Measurements from ENCODE around the gene PRL. TPM values are rescaled to one million over a fixed set of nuclear protein-coding genes. Genes with fewer than 3 reads are reported as not detected.

The PRL gene
- total RNA-seq, 1 experiment from 2014 or later, result not detected

DNA sequence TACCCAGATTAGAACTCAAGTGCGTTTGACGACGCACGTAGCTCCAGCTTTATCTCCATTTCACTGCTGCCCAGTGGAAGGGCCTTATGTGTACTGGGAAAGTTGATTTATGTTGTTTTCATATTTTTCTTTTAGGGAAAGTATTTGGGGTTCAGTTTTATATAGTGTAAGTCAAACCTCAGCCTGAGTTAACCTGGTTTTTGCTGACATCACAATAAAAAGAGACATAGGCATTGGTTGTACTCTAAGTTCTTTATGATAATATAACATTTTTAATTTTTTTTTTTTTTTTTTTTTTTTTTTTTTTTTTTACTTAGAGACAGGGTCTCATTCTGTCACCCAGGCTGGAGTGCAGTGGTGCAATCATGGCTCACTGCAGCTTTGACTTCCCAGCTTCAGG is 34.1 kb upstream of the PRL start:
- no peak for TF ChIP-seq EZH2 (IDR thresholded peaks at IDR 0.05; ENCODE audit: low read depth)
- TF ChIP-seq, protein P1, sequence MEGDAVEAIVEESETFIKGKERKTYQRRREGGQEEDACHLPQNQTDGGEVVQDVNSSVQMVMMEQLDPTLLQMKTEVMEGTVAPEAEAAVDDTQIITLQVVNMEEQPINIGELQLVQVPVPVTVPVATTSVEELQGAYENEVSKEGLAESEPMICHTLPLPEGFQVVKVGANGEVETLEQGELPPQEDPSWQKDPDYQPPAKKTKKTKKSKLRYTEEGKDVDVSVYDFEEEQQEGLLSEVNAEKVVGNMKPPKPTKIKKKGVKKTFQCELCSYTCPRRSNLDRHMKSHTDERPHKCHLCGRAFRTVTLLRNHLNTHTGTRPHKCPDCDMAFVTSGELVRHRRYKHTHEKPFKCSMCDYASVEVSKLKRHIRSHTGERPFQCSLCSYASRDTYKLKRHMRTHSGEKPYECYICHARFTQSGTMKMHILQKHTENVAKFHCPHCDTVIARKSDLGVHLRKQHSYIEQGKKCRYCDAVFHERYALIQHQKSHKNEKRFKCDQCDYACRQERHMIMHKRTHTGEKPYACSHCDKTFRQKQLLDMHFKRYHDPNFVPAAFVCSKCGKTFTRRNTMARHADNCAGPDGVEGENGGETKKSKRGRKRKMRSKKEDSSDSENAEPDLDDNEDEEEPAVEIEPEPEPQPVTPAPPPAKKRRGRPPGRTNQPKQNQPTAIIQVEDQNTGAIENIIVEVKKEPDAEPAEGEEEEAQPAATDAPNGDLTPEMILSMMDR (conservative IDR thresholded peaks at IDR 0.05), result no peak
- CTCF ChIA-PET, result no interaction called here

GRCh38 chr6:22328474-22328873 is 31.6 kb upstream of the PRL start:
- no peak overlapping the region for H3K4me3 ChIP-seq
- CTCF ChIA-PET, result no interaction called here

More for the DNA sequence above, 34.1 kb upstream of the PRL start:
- Histone ChIP-seq H3F3A (ENCODE audit: insufficient read depth, low read depth) (no peaks in the 10 kb centered on the region), H3K4me1 (replicated peaks; ENCODE audit: insufficient read depth) (no peaks in the 10 kb centered on the region), H3K79me2 (ENCODE audit: low read depth) (no peaks in the 10 kb centered on the region), H3K27me3 (ENCODE audit: insufficient read depth, low read depth) (no peaks in the 10 kb centered on the region), H3K9me3 (ENCODE audit: insufficient read depth, low read depth) (peaks cover 2% of the 10 kb centered on the region; the same call in 1 of the 2 replicates), H4K20me1 (ENCODE audit: insufficient read depth) (no peaks in the 10 kb centered on the region), H3K36me3 (ENCODE audit: low read depth) (no peaks in the 10 kb centered on the region), H3K4me2 (no peak overlapping the region), H3K4me3 (no peak overlapping the region), H2AFZ (no peak overlapping the region), H3K27ac (no peak overlapping the region), H3K9me2 (ENCODE audit: insufficient read depth) (no peaks in the 10 kb centered on the region)
- DNase-seq, result no peak
- no TSS peak for BruUV-seq (replicated peaks)
- intact Hi-C loops (cut with micrococcal nuclease; ENCODE audit: unreplicated experiment), result no loop called here
- POLR2A ChIA-PET (ENCODE audit: unreplicated experiment), result no interaction called here

GRCh38 chr6:22327881-22328280 is 31.0 kb upstream of the PRL start:
- H3K27me3 ChIP-seq (ENCODE audit: insufficient read depth, low read depth), result no peaks in the 10 kb centered on the region
- no TSS peak for BruUV-seq (replicated peaks)
- intact Hi-C loops (cut with micrococcal nuclease; ENCODE audit: unreplicated experiment), result no loop called here
- no peak overlapping the region for H3K27ac ChIP-seq
- H2AFZ ChIP-seq, result no peak overlapping the region
- no peaks in the 10 kb centered on the region for H3K36me3 ChIP-seq (ENCODE audit: low read depth)
- no peak overlapping the region for H3K4me3 ChIP-seq
- no peak for TF ChIP-seq EZH2 (IDR thresholded peaks at IDR 0.05; ENCODE audit: low read depth)
- no peaks in the 10 kb centered on the region for H3K4me1 ChIP-seq (replicated peaks; ENCODE audit: insufficient read depth)
- 0 out of 2 replicates have a peak, but pooled peaks cover 7% of the 10 kb centered on the region for H3K9me3 ChIP-seq (ENCODE audit: insufficient read depth, low read depth)
- H4K20me1 ChIP-seq (ENCODE audit: insufficient read depth), result no peaks in the 10 kb centered on the region
- H3K4me2 ChIP-seq, result no peak overlapping the region
- no peaks in the 10 kb centered on the region for H3K9me2 ChIP-seq (ENCODE audit: insufficient read depth)
- DNase-seq, result no peak
- H3F3A ChIP-seq (ENCODE audit: insufficient read depth, low read depth), result no peaks in the 10 kb centered on the region
- no peaks in the 10 kb centered on the region for H3K79me2 ChIP-seq (ENCODE audit: low read depth)
- ChIA-PET CTCF (no interaction called here), POLR2A (ENCODE audit: unreplicated experiment) (interaction anchor here (0.6 kb wide), 1 partner anchor 808 kb away, joined by 3 read pairs; no protein-coding TSS in a partner anchor)

More at GRCh38 chr6:22328474-22328873, 31.6 kb upstream of the PRL start:
- POLR2A ChIA-PET (ENCODE audit: unreplicated experiment), result interaction anchor here (0.6 kb wide), 1 partner anchor 808 kb away, joined by 3 read pairs; no protein-coding TSS in a partner anchor
- Histone ChIP-seq H3K4me1 (replicated peaks; ENCODE audit: insufficient read depth) (no peaks in the 10 kb centered on the region), H3K36me3 (ENCODE audit: low read depth) (no peaks in the 10 kb centered on the region), H3K9me2 (ENCODE audit: insufficient read depth) (no peaks in the 10 kb centered on the region), H3K27ac (no peak overlapping the region), H4K20me1 (ENCODE audit: insufficient read depth) (no peaks in the 10 kb centered on the region), H3K4me2 (no peak overlapping the region), H3K9me3 (ENCODE audit: insufficient read depth, low read depth) (0 out of 2 replicates have a peak, but pooled peaks cover 7% of the 10 kb centered on the region), H2AFZ (no peak overlapping the region), H3F3A (ENCODE audit: insufficient read depth, low read depth) (no peaks in the 10 kb centered on the region), H3K79me2 (ENCODE audit: low read depth) (no peaks in the 10 kb centered on the region), H3K27me3 (ENCODE audit: insufficient read depth, low read depth) (no peaks in the 10 kb centered on the region)
- no TSS peak for BruUV-seq (replicated peaks)
- TF ChIP-seq, protein P1 (conservative IDR thresholded peaks at IDR 0.05), result no peak
- TF ChIP-seq EZH2 (IDR thresholded peaks at IDR 0.05; ENCODE audit: low read depth), result no peak
- intact Hi-C loops (cut with micrococcal nuclease; ENCODE audit: unreplicated experiment), result no loop called here
- DNase-seq, result no peak

DNA sequence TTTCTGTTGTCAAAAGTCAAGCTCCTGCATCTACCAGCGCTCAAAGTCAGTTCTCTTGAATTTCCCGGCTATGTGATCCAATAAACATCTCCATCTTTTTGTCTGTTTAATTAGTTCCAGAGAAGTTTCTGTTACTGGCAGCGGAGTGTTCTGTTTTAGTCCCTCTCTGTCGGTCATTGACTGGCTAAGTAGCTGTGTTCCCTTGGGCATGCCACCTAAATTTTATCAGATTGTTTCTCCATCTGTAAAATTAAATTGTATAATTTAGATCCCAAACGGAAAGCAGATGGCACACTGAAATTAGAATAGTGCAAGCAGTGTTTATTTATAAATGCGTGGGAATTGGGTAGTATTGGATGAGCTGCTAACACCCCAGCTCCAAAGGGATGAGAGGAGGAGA is 29.7 kb upstream of the PRL start:
- DNase-seq, result no peak
- Histone ChIP-seq H3K9me3 (ENCODE audit: insufficient read depth, low read depth) (peaks cover 10% of the 10 kb centered on the region; the same call in 1 of the 2 replicates), H3F3A (ENCODE audit: insufficient read depth, low read depth) (no peaks in the 10 kb centered on the region), H3K9me2 (ENCODE audit: insufficient read depth) (no peaks in the 10 kb centered on the region), H2AFZ (peak overlapping the region; percentile 66; the same call in 1 of the 2 replicates), H3K4me1 (replicated peaks; ENCODE audit: insufficient read depth) (no peaks in the 10 kb centered on the region), H3K27me3 (ENCODE audit: insufficient read depth, low read depth) (no peaks in the 10 kb centered on the region), H3K4me3 (no peak overlapping the region), H3K36me3 (ENCODE audit: low read depth) (no peaks in the 10 kb centered on the region), H4K20me1 (ENCODE audit: insufficient read depth) (no peaks in the 10 kb centered on the region), H3K4me2 (no peak overlapping the region), H3K79me2 (ENCODE audit: low read depth) (no peaks in the 10 kb centered on the region), H3K27ac (no peak overlapping the region)
- BruUV-seq (replicated peaks), result no TSS peak
- ChIA-PET POLR2A (ENCODE audit: unreplicated experiment) (no interaction called here), CTCF (no interaction called here)
- TF ChIP-seq, protein P1 (conservative IDR thresholded peaks at IDR 0.05), result no peak
- TF ChIP-seq EZH2 (IDR thresholded peaks at IDR 0.05; ENCODE audit: low read depth), result no peak
- intact Hi-C loops (cut with micrococcal nuclease; ENCODE audit: unreplicated experiment), result no loop called here

All from PC-9 (cell line).